IMR-90 (cell line): ENCODE results near the gene C10orf88. TPM values are rescaled to one million over a fixed set of nuclear protein-coding genes. Genes with fewer than 3 reads are reported as not detected.

Source experiments
- ATAC-seq: fragments of 200-7000 bp; cut with Tn5 transposase; 2 replicates; pipeline ENCODE4 v1.9.1; 2020; ENCODE audit warnings: low read depth, mild to moderate bottlenecking, moderate library complexity
- BruUV-seq: library from RNA; stranded (reverse); fragments of 400-500 nt; replicated peaks from 2 replicates; lab custom pipeline; 2021; lab: Mats Ljungman, UMichigan
- CTCF ChIA-PET: fragments of 300-600 bp; formaldehyde crosslinking; extraction: SDS; loops from one replicate; lab custom pipeline; 2021; ENCODE audit warnings: antibody characterized with exemption; lab: Yijun Ruan, JAX
- POLR2A ChIA-PET: fragments of 300-600 bp; sonication (Branson Sonifier 250); formaldehyde crosslinking; loops from one replicate; lab custom pipeline; 2022; ENCODE audit warnings: antibody characterized with exemption; ENCODE audit not compliant: unreplicated experiment; lab: Charles Lee
- DNase-seq: peaks from one replicate; pipeline ENCODE4 v3.0.0; 2013
- H2AFZ ChIP-seq: replicated peaks from 2 replicates; pipeline ENCODE3; 2013; ENCODE audit warnings: low read length, mild to moderate bottlenecking; ENCODE audit not compliant: poor library complexity
- H2AK5ac ChIP-seq: 2 replicates; pipeline ENCODE4 v1.6.1; 2013; ENCODE audit warnings: low read depth, low read length, inconsistent platforms
- H2AK9ac ChIP-seq: replicated peaks from 2 replicates; pipeline ENCODE3; 2013; ENCODE audit warnings: mild to moderate bottlenecking, low read depth, low read length, moderate library complexity; ENCODE audit not compliant: poor library complexity
- H2BK120ac ChIP-seq: 2 replicates; pipeline ENCODE4 v1.6.1; 2013; ENCODE audit warnings: low read depth, low read length, inconsistent platforms
- H2BK15ac ChIP-seq: 3 replicates; pipeline ENCODE4 v1.6.1; 2013; ENCODE audit warnings: low read depth, low read length, inconsistent platforms
- H2BK20ac ChIP-seq: 2 replicates; pipeline ENCODE4 v1.6.1; 2013; ENCODE audit warnings: low read depth, mild to moderate bottlenecking, inconsistent platforms, low read length, moderate library complexity
- H2BK5ac ChIP-seq: 2 replicates; pipeline ENCODE4 v1.6.1; 2013; ENCODE audit warnings: mild to moderate bottlenecking, low read depth, low read length, inconsistent platforms; ENCODE audit not compliant: poor library complexity, severe bottlenecking
- H3K14ac ChIP-seq: replicated peaks from 2 replicates; pipeline ENCODE4 v1.6.1; 2013; ENCODE audit warnings: low read depth, low read length, inconsistent platforms
- H3K18ac ChIP-seq: 2 replicates; pipeline ENCODE4 v1.6.1; 2013; ENCODE audit warnings: low read depth, low read length, control low read depth
- H3K23ac ChIP-seq: 2 replicates; pipeline ENCODE4 v1.6.1; 2013; ENCODE audit warnings: low read depth, low read length, inconsistent platforms
- H3K27ac ChIP-seq: 2 replicates; pipeline ENCODE4 v1.5.1; 2013; ENCODE audit warnings: mild to moderate bottlenecking, control low read depth, low read length; ENCODE audit not compliant: insufficient read depth
- H3K27me3 ChIP-seq: 2 replicates; pipeline ENCODE4 v1.6.1; 2013; ENCODE audit warnings: low read length; ENCODE audit not compliant: control insufficient read depth, insufficient read depth
- H3K36me3 ChIP-seq: 2 replicates; pipeline ENCODE4 v1.6.1; 2013; ENCODE audit warnings: low read length, mixed read lengths; ENCODE audit not compliant: control insufficient read depth, insufficient read depth
- H3K4ac ChIP-seq: 2 replicates; pipeline ENCODE4 v1.6.1; 2013; ENCODE audit warnings: low read depth, low read length, inconsistent platforms
- H3K4me1 ChIP-seq: 2 replicates; pipeline ENCODE4 v1.6.1; 2013; ENCODE audit warnings: low read length, mixed read lengths; ENCODE audit not compliant: control insufficient read depth, insufficient read depth
- H3K4me2 ChIP-seq: 2 replicates; pipeline ENCODE4 v1.6.1; 2013; ENCODE audit warnings: low read depth, mild to moderate bottlenecking, control low read depth, low read length, moderate library complexity
- H3K4me3 ChIP-seq: 2 replicates; pipeline ENCODE4 v1.5.1; 2013; ENCODE audit warnings: low read depth, mild to moderate bottlenecking, control low read depth, low read length, moderate library complexity; ENCODE audit not compliant: insufficient read depth
- H3K56ac ChIP-seq: 2 replicates; pipeline ENCODE4 v1.6.1; 2013; ENCODE audit warnings: low read length, inconsistent platforms; ENCODE audit not compliant: insufficient read depth; ENCODE audit errors: extremely low read depth
- H3K79me1 ChIP-seq, 2 experiments: 2 replicates each; pipeline ENCODE4 v1.6.1; 2013; ENCODE audit warnings: low read length in 2 of 2, inconsistent platforms in 1 of 2, low read depth in 1 of 2
- H3K9ac ChIP-seq: 2 replicates; pipeline ENCODE4 v1.6.1; 2013; ENCODE audit warnings: low read depth, low read length, control low read depth
- H3K9me1 ChIP-seq: 2 replicates; pipeline ENCODE4 v1.6.1; 2013; ENCODE audit warnings: low read length, inconsistent platforms; ENCODE audit not compliant: insufficient read depth
- H3K9me3 ChIP-seq: 2 replicates; pipeline ENCODE4 v1.6.1; 2013; ENCODE audit warnings: low read length; ENCODE audit not compliant: control insufficient read depth, insufficient read depth
- H4K20me1 ChIP-seq: 2 replicates; pipeline ENCODE4 v1.6.1; 2013; ENCODE audit warnings: low read length, inconsistent platforms; ENCODE audit not compliant: insufficient read depth
- H4K5ac ChIP-seq: 2 replicates; pipeline ENCODE4 v1.6.1; 2013; ENCODE audit warnings: mild to moderate bottlenecking, low read depth, low read length, control low read depth
- H4K8ac ChIP-seq, 2 experiments: 2 replicates each; pipeline ENCODE4 v1.6.1; 2013; ENCODE audit warnings: low read depth in 2 of 2, low read length in 2 of 2, control low read depth in 1 of 2, inconsistent platforms in 1 of 2
- H4K91ac ChIP-seq: 2 replicates; pipeline ENCODE4 v1.6.1; 2013; ENCODE audit warnings: low read depth, low read length, inconsistent platforms; ENCODE audit not compliant: insufficient read depth
- ELK1 ChIP-seq: fragments of 150-350 bp; IDR thresholded peaks from 2 replicates; pipeline ENCODE4 v1.6.1; 2016; ENCODE audit warnings: low read depth, mild to moderate bottlenecking, low read length, moderate library complexity, borderline replicate concordance
- RAD21 ChIP-seq: IDR thresholded peaks from 2 replicates; pipeline ENCODE4 v1.6.1; 2012; ENCODE audit warnings: low read length, improper control_type of control experiment
- WGBS, 2 experiments: methylation state at CpG; one replicate each; pipeline versions ENCODE4 v1.1.5 to v1.1.7; 2013; ENCODE audit warnings: missing lambda C conversion rate in 2 of 2; ENCODE audit not compliant: insufficient read length in 1 of 2; ENCODE audit errors: extremely low coverage in 2 of 2; 5-methylcytosine and 5-hydroxymethylcytosine counted together
- dilution Hi-C: fragments of 300-500 bp; cut with HindIII; formaldehyde crosslinking; loops from one replicate; pipeline ENCODE4 v1.14.3; 2018; ENCODE audit warnings: low sequenced_read_pairs; ENCODE audit not compliant: unreplicated experiment
- in situ Hi-C: fragments of 300-500 bp; cut with MboI; formaldehyde crosslinking; loops from 3 replicates; pipeline ENCODE4 v1.14.3; 2019; ENCODE audit warnings: low sequenced_read_pairs, inconsistent platforms, mixed read lengths
- intact Hi-C: fragments of 100-400 bp; cut with micrococcal nuclease; formaldehyde crosslinking; loops from 2 replicates; pipeline ENCODE4 v1.10.0; 2022
- polyA plus RNA-seq, 3 experiments: library from polyadenylated mRNA; depleted of rRNA; stranded (reverse); fragments of >200 nt; gene quantifications; 2 replicates each; pipeline ENCODE4 v1.2.3, GENCODE V29; 2012; ENCODE audit warnings: low replicate concordance in 1 of 3
- total RNA-seq: library from RNA; depleted of rRNA; stranded (reverse); fragments of >200 nt; gene quantifications from 2 replicates; pipeline ENCODE4 v1.2.3, GENCODE V29; 2012
- TF ChIP-seq, protein P1 (sequence below): conservative IDR thresholded peaks from 2 replicates; pipeline ENCODE4 v1.5.1; 2012; ENCODE audit warnings: mild to moderate bottlenecking, low read depth, low read length, improper control_type of control experiment

Gene C10orf88
- total and polyA plus RNA-seq, 2 of the 4 experiments (the other 2 are of a cell fraction), result 5.9 to 12.2 TPM

DNA sequence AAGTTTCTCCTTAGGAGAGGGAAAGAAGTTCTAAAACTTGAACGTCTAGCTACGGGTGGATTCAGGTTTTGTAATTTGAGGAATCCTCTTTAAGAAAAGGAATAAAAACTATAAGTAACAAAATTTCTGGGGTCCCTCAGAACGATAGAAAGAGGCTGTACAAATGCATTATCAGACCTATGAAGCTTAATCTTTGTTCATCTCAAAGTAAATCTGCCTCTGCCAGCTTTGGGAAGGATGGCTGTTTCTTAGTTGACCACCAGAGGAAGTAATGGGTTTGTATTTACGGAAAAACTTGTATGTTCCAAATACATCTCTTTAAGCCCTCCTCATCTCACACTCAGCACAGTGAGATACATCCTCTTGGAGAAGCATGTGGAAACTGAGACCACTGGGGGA is 27.0 kb upstream of the C10orf88 start:
- no CpG with 5 or more reads among the region's 4 CpGs for WGBS, 2 experiments
- Histone ChIP-seq H2AK5ac (no peak overlapping the region), H3K27ac (no peak overlapping the region)

More for the DNA sequence above, 27.0 kb upstream of the C10orf88 start:
- Histone ChIP-seq H3K18ac (no peak overlapping the region), H3K27me3 (no peaks in the 10 kb centered on the region), H2BK15ac (no peak overlapping the region), H3K79me1 (no peaks in the 10 kb centered on the region), H3K4me2 (peak overlapping the region; percentile 99), H3K4me3 (peak overlapping the region; percentile 83; the same call in 1 of the 2 replicates), H3K23ac (no peak overlapping the region), H3K9me3 (no peaks in the 10 kb centered on the region), H4K5ac (no peak overlapping the region), H2AFZ (peak overlapping the region; percentile 82), H2BK5ac (no peak overlapping the region), H2BK20ac (no peak overlapping the region), H3K14ac (no peak overlapping the region), H4K20me1 (no peaks in the 10 kb centered on the region), H4K91ac (no peak overlapping the region), H3K9me1 (peaks cover 2% of the 10 kb centered on the region), H3K4me1 (no peaks in the 10 kb centered on the region), H2AK9ac (no peak overlapping the region), H4K8ac (peak overlapping the region; percentile 37 to 68; a peak in 2 of 4 replicates), H2BK120ac (no peak overlapping the region), H3K4ac (no peak overlapping the region), H3K9ac (no peak overlapping the region), H3K36me3 (no peaks in the 10 kb centered on the region), H3K56ac (no peak overlapping the region)
- intact Hi-C loops (loop anchor here (10.0 kb wide), 1 partner anchor 336 kb away; no protein-coding TSS in a partner anchor), in situ Hi-C loops (no loop called here), dilution Hi-C loops (no loop called here)
- ATAC-seq (peak; percentile 24; the same call in 1 of the 2 replicates), DNase-seq (peak; percentile 53)
- CTCF ChIA-PET, result interaction anchor here (0.6 to 2.5 kb wide), 5 partner anchors 10 to 57 kb away, joined by 3 to 13 read pairs (median 6); no protein-coding TSS in a partner anchor
- TF ChIP-seq, protein P1, sequence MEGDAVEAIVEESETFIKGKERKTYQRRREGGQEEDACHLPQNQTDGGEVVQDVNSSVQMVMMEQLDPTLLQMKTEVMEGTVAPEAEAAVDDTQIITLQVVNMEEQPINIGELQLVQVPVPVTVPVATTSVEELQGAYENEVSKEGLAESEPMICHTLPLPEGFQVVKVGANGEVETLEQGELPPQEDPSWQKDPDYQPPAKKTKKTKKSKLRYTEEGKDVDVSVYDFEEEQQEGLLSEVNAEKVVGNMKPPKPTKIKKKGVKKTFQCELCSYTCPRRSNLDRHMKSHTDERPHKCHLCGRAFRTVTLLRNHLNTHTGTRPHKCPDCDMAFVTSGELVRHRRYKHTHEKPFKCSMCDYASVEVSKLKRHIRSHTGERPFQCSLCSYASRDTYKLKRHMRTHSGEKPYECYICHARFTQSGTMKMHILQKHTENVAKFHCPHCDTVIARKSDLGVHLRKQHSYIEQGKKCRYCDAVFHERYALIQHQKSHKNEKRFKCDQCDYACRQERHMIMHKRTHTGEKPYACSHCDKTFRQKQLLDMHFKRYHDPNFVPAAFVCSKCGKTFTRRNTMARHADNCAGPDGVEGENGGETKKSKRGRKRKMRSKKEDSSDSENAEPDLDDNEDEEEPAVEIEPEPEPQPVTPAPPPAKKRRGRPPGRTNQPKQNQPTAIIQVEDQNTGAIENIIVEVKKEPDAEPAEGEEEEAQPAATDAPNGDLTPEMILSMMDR, result peak; percentile 44
- peak; percentile 24; the same call in 1 of the 2 replicates for TF ChIP-seq RAD21
- no peak for TF ChIP-seq ELK1
- BruUV-seq, result no TSS peak
- POLR2A ChIA-PET, result no interaction called here
